ENCODE results near the gene TRAPPC2L.
"Not testable (repeated sequence)": the region's sequence is repeated elsewhere in the genome, so short reads cannot be mapped to it uniquely, and the experiment has no call there.

TRAPPC2L gene

DNA sequence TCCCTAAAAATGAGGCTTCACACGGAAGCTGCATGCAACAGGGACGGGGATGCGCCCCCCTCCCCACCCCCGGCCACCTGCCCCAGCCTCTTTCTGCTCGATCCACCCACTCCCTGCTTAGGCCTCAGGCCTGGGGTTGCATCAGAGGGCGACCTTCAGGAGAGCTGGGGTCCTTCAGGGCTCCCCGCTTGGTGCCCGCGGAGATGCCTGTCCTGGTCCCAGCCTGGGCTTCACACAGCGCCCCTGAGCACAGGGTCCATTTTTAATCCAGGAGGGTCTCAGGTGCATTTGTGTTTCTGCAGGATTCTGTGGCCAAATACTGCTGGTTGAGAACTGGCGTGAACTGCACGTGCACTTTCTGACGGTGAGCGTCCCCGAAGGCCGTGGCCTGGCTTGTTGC lies 37.8 kb upstream of the TRAPPC2L start:
- ChIA-PET CTCF (no interaction called here), POLR2A (no interaction called here)
- DNase-seq (ENCODE audit: extremely low spot score): no peak
- TF ChIP-seq LEF1 (IDR thresholded peaks at IDR 0.05; ENCODE audit: borderline replicate concordance) (no peak), NFRKB (IDR thresholded peaks at IDR 0.05) (no peak), TARDBP (IDR thresholded peaks at IDR 0.05) (no peak), BHLHE40 (IDR thresholded peaks at IDR 0.05; ENCODE audit: borderline replicate concordance) (no peak), FOXK2 (IDR thresholded peaks at IDR 0.05) (no peak), ARNT (IDR thresholded peaks at IDR 0.05) (no peak), SUZ12 (IDR thresholded peaks at IDR 0.05) (no peak), L3MBTL2 (conservative IDR thresholded peaks at IDR 0.05) (no peak), ELF4 (IDR thresholded peaks at IDR 0.05) (no peak), SP1 (IDR thresholded peaks at IDR 0.05) (no peak), FOXM1 (IDR thresholded peaks at IDR 0.05; ENCODE audit: borderline replicate concordance) (no peak), CTBP1 (IDR thresholded peaks at IDR 0.05; ENCODE audit: borderline replicate concordance) (no peak), FOXA1 (IDR thresholded peaks at IDR 0.05) (no peak), HDGF (IDR thresholded peaks at IDR 0.05; ENCODE audit: borderline replicate concordance) (no peak), ZNF384 (IDR thresholded peaks at IDR 0.05) (no peak)
- TF ChIP-seq, protein P1, sequence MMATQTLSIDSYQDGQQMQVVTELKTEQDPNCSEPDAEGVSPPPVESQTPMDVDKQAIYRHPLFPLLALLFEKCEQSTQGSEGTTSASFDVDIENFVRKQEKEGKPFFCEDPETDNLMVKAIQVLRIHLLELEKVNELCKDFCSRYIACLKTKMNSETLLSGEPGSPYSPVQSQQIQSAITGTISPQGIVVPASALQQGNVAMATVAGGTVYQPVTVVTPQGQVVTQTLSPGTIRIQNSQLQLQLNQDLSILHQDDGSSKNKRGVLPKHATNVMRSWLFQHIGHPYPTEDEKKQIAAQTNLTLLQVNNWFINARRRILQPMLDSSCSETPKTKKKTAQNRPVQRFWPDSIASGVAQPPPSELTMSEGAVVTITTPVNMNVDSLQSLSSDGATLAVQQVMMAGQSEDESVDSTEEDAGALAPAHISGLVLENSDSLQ (IDR thresholded peaks at IDR 0.05): no peak

DNA sequence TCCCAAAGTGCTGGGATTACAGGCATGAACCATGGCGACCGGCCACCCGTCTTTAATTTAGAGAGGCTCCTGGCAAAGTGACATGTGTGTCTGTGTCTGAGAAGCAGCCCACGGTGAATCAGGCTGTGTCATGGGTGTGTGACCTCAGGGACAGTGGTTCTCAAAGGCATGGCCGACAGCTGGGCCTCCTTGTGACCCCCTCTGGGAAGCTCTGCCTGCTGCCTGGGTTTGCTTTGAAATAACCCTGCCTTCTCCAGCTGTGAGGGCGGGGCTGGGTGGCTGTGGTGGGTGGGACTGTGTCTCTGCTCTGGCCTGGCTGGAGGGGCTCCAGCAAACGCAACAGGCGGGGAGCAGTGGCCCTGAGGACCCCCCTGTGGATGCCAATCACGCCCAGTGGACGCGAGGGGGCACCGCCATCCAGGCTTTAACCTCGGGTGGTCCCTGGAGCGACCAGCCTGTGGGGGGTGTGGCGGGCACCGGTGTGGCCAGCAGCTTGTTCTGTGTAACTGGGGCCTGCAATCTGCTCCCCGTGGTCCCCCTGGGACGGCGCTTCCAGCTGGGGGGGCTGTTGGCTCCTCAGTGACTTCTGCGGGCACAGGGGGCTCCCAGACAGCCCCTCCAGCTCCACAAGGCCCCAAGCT lies 36.4 kb upstream of the TRAPPC2L start:
- no peak for DNase-seq (ENCODE audit: extremely low spot score)
- CTCF ChIA-PET: no interaction called here
- TF ChIP-seq FOXK2 (IDR thresholded peaks at IDR 0.05): no peak
- TF ChIP-seq, protein P1 (IDR thresholded peaks at IDR 0.05): no peak
- no peak for TF ChIP-seq ZNF384 (IDR thresholded peaks at IDR 0.05)
- no peak for TF ChIP-seq LEF1 (IDR thresholded peaks at IDR 0.05; ENCODE audit: borderline replicate concordance)
- TF ChIP-seq ELF4 (IDR thresholded peaks at IDR 0.05): no peak
- TF ChIP-seq SP1 (IDR thresholded peaks at IDR 0.05): no peak
- TF ChIP-seq ARNT (IDR thresholded peaks at IDR 0.05): no peak
- TF ChIP-seq HDGF (IDR thresholded peaks at IDR 0.05; ENCODE audit: borderline replicate concordance): no peak
- TF ChIP-seq BHLHE40 (IDR thresholded peaks at IDR 0.05; ENCODE audit: borderline replicate concordance): no peak
- TF ChIP-seq SUZ12 (IDR thresholded peaks at IDR 0.05): no peak
- no peak for TF ChIP-seq CTBP1 (IDR thresholded peaks at IDR 0.05; ENCODE audit: borderline replicate concordance)
- no peak for TF ChIP-seq L3MBTL2 (conservative IDR thresholded peaks at IDR 0.05)
- TF ChIP-seq NFRKB (IDR thresholded peaks at IDR 0.05): no peak
- no peak for TF ChIP-seq FOXA1 (IDR thresholded peaks at IDR 0.05)
- TF ChIP-seq TARDBP (IDR thresholded peaks at IDR 0.05): no peak
- POLR2A ChIA-PET: no interaction called here

DNA sequence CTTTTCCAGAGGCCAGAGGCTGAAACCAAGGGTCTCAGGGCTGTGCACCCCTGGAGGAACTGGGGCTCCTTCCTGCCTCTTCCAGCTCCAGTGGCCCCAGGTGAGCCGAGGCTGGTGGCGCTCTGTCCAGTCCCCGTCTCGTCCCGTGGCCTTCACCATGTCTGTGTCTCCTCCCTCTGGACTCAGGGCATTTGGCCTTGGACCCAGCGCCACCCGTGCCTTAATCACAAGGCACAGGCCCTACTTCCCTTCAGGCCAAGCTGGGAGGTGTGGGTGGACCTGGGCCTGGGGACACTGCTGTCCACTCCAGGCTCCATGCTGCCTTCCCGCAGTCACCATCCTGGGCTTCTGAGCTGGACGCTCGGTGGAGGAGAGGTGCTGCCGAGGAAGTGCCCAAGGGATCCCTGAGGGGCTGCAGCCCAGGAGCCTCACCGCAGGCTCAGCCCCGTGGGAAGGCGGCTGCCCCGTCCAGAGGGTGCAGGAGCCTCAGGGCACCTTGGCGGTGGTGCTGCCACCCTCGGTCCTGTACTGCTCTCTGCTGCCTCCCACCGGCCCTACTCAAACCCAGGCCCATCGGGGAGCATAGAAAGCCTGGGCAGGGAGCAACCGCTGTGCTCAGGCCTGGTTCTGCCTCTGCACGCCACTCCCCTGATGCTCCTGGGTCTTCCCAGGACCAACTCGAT lies 35.6 kb upstream of the TRAPPC2L start:
- ChIA-PET CTCF (no interaction called here), POLR2A (no interaction called here)
- no peak for DNase-seq (ENCODE audit: extremely low spot score)
- no peak for TF ChIP-seq ARNT (IDR thresholded peaks at IDR 0.05)
- no peak for TF ChIP-seq TARDBP (IDR thresholded peaks at IDR 0.05)

DNA sequence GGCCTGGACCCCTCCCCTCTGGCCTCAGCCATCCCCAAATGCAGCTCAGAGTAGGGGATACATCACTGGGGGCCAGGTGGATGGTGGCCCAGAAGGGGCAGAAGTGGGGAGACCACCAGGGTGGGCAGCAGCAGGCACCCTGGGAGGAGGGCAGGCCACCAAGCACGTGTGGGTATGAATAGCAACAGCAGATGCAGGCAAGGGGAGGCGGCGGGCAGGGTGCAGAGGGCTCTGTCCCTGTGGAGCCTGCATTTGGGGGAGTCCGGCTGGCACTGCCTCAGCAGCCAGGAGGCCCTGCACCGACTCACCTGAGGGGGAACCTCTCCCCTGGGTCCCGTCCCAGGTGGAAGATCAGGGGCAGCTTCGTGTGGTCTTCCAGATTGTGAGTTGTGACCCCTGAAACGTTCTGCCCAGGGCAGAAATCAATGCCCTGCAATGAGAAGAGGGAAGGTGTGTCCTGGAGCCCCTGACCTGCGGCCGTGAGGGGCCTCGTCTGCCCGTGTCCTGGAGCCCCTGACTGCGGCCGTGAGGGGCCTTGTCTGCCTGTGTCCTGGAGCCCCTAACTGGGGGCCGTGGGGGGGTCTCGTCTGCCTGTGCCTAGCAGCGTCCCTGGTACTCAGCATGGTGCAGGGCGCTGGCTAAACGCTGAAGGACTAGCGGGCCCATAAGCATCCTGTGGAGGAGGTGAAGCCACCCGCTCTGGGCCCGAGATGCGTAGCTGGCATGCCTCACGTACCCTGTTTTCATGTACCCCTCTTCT lies 34.5 kb upstream of the TRAPPC2L start:
- ChIA-PET CTCF (no interaction called here), POLR2A (interaction anchor here (0.6 kb wide), 1 partner anchor 202 kb away, joined by 3 read pairs; no protein-coding TSS in a partner anchor)
- DNase-seq (ENCODE audit: extremely low spot score): no peak
- TF ChIP-seq FOXM1 (IDR thresholded peaks at IDR 0.05; ENCODE audit: borderline replicate concordance): no peak
- no peak for TF ChIP-seq ZNF384 (IDR thresholded peaks at IDR 0.05)
- TF ChIP-seq LEF1 (IDR thresholded peaks at IDR 0.05; ENCODE audit: borderline replicate concordance): no peak
- TF ChIP-seq BHLHE40 (IDR thresholded peaks at IDR 0.05; ENCODE audit: borderline replicate concordance): no peak
- no peak for TF ChIP-seq CTBP1 (IDR thresholded peaks at IDR 0.05; ENCODE audit: borderline replicate concordance)
- no peak for TF ChIP-seq ELF4 (IDR thresholded peaks at IDR 0.05)
- TF ChIP-seq ARNT (IDR thresholded peaks at IDR 0.05): no peak
- no peak for TF ChIP-seq FOXA1 (IDR thresholded peaks at IDR 0.05)

DNA sequence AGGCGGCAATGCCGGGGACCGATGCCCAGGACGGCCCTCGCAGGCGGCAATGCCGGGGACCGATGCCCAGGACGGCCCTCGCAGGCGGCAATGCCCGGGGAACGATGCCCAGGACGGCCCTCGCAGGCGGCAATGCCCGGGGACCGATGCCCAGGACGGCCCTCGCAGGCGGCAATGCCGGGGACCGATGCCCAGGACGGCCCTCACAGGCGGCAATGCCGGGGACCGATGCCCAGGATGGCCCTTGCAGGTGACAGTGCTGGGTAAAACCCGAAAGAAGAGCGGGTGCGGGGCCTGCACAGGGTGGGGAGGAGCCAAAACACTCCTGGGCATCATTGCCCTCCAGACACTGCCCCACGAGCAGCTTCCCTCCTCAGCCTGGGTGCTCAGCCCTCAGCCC lies 33.3 kb upstream of the TRAPPC2L start:
- CTCF ChIA-PET; DNase-seq (ENCODE audit: extremely low spot score); POLR2A ChIA-PET: not testable (repeated sequence)

DNA sequence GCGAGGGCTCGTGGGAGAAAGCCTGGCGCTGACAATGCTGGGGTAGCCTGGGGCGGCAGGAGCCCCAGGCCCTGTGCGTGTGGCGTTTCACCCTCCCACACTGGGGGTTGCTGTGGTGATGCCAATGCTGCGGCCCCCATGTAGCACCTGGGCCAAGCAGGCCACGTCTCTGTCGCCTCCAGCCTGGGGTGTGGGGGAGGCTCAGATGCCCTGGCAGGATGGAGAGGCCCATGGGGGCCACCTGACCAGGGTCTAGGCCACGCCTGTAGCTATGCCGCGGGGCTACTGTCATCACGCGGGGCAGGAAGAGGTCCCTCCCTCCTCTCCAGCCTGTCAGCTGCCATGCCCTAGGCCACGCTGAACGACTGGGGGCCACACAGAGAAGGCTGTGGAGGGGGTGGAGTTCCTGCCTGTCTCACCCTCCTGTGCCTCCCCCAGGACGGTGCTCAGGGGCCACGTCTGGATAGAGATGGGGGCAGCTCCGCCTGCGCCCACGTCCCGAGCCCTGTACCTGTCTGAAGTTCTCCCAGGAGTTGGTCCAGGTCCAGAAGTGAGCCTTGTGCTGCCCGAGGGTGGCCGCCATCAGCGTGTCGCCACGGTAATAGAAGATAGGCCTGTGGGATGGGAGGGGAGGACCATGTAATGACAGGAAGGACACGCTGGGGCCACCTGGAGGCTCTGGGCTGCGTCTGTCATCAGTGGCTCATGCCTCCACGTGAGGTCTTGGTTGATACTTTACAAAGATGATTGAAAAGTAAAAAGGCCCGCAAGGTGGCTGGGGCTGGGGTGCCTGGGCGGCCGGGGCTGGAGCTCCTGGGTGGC lies 32.5 kb upstream of the TRAPPC2L start:
- TF ChIP-seq LEF1 (IDR thresholded peaks at IDR 0.05; ENCODE audit: borderline replicate concordance) (no peak), FOXK2 (IDR thresholded peaks at IDR 0.05) (no peak), SP1 (IDR thresholded peaks at IDR 0.05) (no peak), CTBP1 (IDR thresholded peaks at IDR 0.05; ENCODE audit: borderline replicate concordance) (no peak), HDGF (IDR thresholded peaks at IDR 0.05; ENCODE audit: borderline replicate concordance) (no peak), FOXA1 (IDR thresholded peaks at IDR 0.05) (no peak), BHLHE40 (IDR thresholded peaks at IDR 0.05; ENCODE audit: borderline replicate concordance) (no peak), ELF4 (IDR thresholded peaks at IDR 0.05) (no peak), FOXM1 (IDR thresholded peaks at IDR 0.05; ENCODE audit: borderline replicate concordance) (no peak), ARNT (IDR thresholded peaks at IDR 0.05) (no peak), ZNF384 (IDR thresholded peaks at IDR 0.05) (no peak), TARDBP (IDR thresholded peaks at IDR 0.05) (no peak), NFRKB (IDR thresholded peaks at IDR 0.05) (no peak), L3MBTL2 (conservative IDR thresholded peaks at IDR 0.05) (no peak), SUZ12 (IDR thresholded peaks at IDR 0.05) (no peak)
- TF ChIP-seq, protein P1 (IDR thresholded peaks at IDR 0.05): no peak
- DNase-seq (ENCODE audit: extremely low spot score): no peak
- ChIA-PET POLR2A (no interaction called here), CTCF (no interaction called here)

Measured in HEK293T (cell line).